Natural killer cell (primary cell): ENCODE results near the gene IL13RA2. TPM values are rescaled to one million over a fixed set of nuclear protein-coding genes. Genes with fewer than 3 reads are reported as not detected.

Source experiments
- ATAC-seq, 3 donors: fragments of 150-1000 bp in 2 of 3; fragments of 200-7000 bp in 1 of 3; cut with Tn5 transposase; 1 replicate in 1 of 3; 2 replicates in 2 of 3; pipeline ENCODE4 v1.10.0; 2021; ENCODE audit warnings: mild to moderate bottlenecking in 2 of 3, moderate library complexity in 2 of 3
- DNase-seq, 2 donors: peaks; one replicate each; pipeline versions ENCODE4 v3.0.0 to v3.0.0-alpha.2; 2013 to 2021; ENCODE audit warnings: mixed read lengths in 1 of 2
- H3K27ac ChIP-seq: one replicate; pipeline ENCODE4 v1.5.1; 2013; ENCODE audit warnings: mild to moderate bottlenecking, low read length
- H3K27me3 ChIP-seq: one replicate; pipeline ENCODE4 v1.6.1; 2013; ENCODE audit warnings: low read length; ENCODE audit not compliant: control insufficient read depth, insufficient read depth
- H3K36me3 ChIP-seq: one replicate; pipeline ENCODE4 v1.6.1; 2013; ENCODE audit warnings: low read length; ENCODE audit not compliant: control insufficient read depth, insufficient read depth
- H3K4me1 ChIP-seq: one replicate; pipeline ENCODE4 v1.6.1; 2013; ENCODE audit warnings: low read length; ENCODE audit not compliant: control insufficient read depth, insufficient read depth
- H3K4me3 ChIP-seq: one replicate; pipeline ENCODE4 v1.5.1; 2013; ENCODE audit warnings: low read length
- H3K9me3 ChIP-seq: one replicate; pipeline ENCODE4 v1.6.1; 2013; ENCODE audit warnings: low read length; ENCODE audit not compliant: control insufficient read depth, insufficient read depth
- H3K27ac Mint-ChIP-seq, 2 donors: one replicate each; pipeline ENCODE4 v1.8.0; 2022; ENCODE audit warnings: mild to moderate bottlenecking in 2 of 2, mixed read lengths in 2 of 2, moderate library complexity in 1 of 2
- H3K27me3 Mint-ChIP-seq, 2 donors: one replicate each; pipeline ENCODE4 v1.8.0; 2022; ENCODE audit warnings: low read depth in 2 of 2, mixed read lengths in 2 of 2
- H3K36me3 Mint-ChIP-seq: one replicate; pipeline ENCODE4 v1.8.0; 2022; ENCODE audit warnings: mixed read lengths
- H3K4me1 Mint-ChIP-seq, 2 donors: one replicate each; pipeline ENCODE4 v1.8.0; 2022; ENCODE audit warnings: mixed read lengths in 2 of 2
- H3K4me3 Mint-ChIP-seq: one replicate; pipeline ENCODE4 v1.8.0; 2022; ENCODE audit warnings: mild to moderate bottlenecking, moderate library complexity, mixed read lengths
- H3K9me3 Mint-ChIP-seq, 2 donors: one replicate each; pipeline ENCODE4 v1.8.0; 2022; ENCODE audit warnings: mixed read lengths in 2 of 2
- WGBS: methylation state at CpG from one replicate; pipeline ENCODE4 v1.1.7; 2013; ENCODE audit warnings: missing lambda C conversion rate; ENCODE audit not compliant: insufficient coverage; 5-methylcytosine and 5-hydroxymethylcytosine counted together
- intact Hi-C: fragments of 100-400 bp; cut with micrococcal nuclease; formaldehyde crosslinking; loops from one replicate; pipeline ENCODE4 v1.14.2; 2022
- total RNA-seq, 4 donors: library from RNA; stranded (reverse); fragments of 120-200 nt in 1 of 4; gene quantifications; one replicate each; pipeline versions ENCODE4 v1.2.3 to v1.2.4, GENCODE V29; 2013 to 2022
- TF ChIP-seq, protein P1 (sequence below): fragments of 200-600 bp; IDR thresholded peaks from one replicate; pipeline ENCODE4 v1.8.0; 2022; ENCODE audit warnings: antibody characterized with exemption

The IL13RA2 gene
- total RNA-seq, 3 donors from 2014 or later (not counting 1 experiment from before 2014, with no cell fraction given) = not detected

DNA sequence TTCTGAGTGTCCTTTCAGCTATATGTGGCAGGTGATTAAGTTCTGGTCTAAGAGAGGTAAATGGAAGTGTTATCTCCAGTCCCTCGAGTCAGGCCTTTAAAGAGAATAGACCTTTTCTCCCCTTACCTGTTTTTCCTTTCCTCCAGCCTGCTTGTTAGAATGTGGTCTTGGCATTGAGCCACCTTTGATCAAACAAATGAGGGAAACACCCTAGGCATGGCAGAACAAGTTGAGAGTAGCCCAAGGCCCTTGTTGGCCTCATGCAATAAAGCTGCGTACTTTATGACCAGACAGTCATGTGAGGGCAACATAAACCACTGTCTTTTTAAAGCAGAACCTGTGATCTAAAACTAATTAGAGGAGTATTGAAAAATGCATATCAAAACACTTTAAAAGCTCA is 13.2 kb upstream of the IL13RA2 start:
- no peaks in the 10 kb centered on the region for H3K9me3 ChIP-seq

DNA sequence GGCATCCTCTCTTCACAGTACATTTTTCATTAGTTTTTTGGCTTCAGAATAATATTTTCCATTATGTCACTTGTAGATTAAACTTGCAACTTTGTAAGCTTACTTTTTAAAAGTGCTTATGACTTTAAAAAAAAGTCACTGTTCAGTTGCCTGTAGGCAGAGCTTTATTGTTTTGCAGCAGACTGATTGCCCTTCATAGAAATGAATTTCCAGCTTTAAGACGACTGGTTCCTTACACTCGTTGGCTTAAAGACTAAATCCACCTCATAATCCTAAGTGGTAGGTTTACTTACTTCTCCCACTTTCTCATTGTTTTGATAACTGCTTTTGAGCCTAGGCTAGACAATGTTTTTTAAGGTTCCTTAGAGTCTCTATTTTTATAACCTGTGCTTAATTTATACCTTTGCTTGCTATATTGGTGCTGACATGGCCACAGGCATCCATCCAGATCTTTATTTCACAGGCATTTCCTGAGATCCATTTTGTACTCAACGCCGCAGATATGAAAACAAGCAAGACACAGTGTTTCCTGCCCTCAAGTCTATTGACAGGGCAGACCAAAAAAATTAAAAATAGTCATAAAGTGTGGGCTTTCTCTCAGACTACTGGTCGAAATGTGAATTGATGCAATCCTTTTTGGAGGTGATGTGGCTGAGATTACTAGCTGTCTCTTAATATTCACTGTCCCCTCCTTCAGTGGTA is 12.6 kb upstream of the IL13RA2 start:
- no peaks in the 10 kb centered on the region for H3K27me3 ChIP-seq
- TF ChIP-seq, protein P1, sequence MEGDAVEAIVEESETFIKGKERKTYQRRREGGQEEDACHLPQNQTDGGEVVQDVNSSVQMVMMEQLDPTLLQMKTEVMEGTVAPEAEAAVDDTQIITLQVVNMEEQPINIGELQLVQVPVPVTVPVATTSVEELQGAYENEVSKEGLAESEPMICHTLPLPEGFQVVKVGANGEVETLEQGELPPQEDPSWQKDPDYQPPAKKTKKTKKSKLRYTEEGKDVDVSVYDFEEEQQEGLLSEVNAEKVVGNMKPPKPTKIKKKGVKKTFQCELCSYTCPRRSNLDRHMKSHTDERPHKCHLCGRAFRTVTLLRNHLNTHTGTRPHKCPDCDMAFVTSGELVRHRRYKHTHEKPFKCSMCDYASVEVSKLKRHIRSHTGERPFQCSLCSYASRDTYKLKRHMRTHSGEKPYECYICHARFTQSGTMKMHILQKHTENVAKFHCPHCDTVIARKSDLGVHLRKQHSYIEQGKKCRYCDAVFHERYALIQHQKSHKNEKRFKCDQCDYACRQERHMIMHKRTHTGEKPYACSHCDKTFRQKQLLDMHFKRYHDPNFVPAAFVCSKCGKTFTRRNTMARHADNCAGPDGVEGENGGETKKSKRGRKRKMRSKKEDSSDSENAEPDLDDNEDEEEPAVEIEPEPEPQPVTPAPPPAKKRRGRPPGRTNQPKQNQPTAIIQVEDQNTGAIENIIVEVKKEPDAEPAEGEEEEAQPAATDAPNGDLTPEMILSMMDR = no peak
- no peak overlapping the region for H3K27ac ChIP-seq
- no peak for ATAC-seq
- intact Hi-C loops = no loop called here
- 10% methylated on average over 2 of the region's 5 CpGs for WGBS
- H3K9me3 ChIP-seq = no peaks in the 10 kb centered on the region
- H3K36me3 Mint-ChIP-seq = no peaks in the 10 kb centered on the region
- DNase-seq = no peak
- no peaks in the 10 kb centered on the region for H3K4me1 ChIP-seq
- H3K9me3 Mint-ChIP-seq = peaks cover 0 to 2% of the 10 kb centered on the region in 2 donors
- H3K4me1 Mint-ChIP-seq = no peaks in the 10 kb centered on the region
- no peaks in the 10 kb centered on the region for H3K36me3 ChIP-seq
- no peak overlapping the region for H3K4me3 ChIP-seq
- H3K4me3 Mint-ChIP-seq = no peak overlapping the region
- H3K27ac Mint-ChIP-seq = no peak overlapping the region
- H3K27me3 Mint-ChIP-seq = no peaks in the 10 kb centered on the region

More for the DNA sequence above, 13.2 kb upstream of the IL13RA2 start:
- WGBS = 86% methylated on average over 1 of the region's 2 CpGs
- Mint-ChIP-seq H3K27ac (no peak overlapping the region), H3K4me1 (no peaks in the 10 kb centered on the region), H3K4me3 (no peak overlapping the region), H3K27me3 (no peaks in the 10 kb centered on the region), H3K36me3 (no peaks in the 10 kb centered on the region), H3K9me3 (peaks cover 0 to 2% of the 10 kb centered on the region in 2 donors)
- Histone ChIP-seq H3K36me3 (no peaks in the 10 kb centered on the region), H3K4me1 (no peaks in the 10 kb centered on the region), H3K27me3 (no peaks in the 10 kb centered on the region), H3K4me3 (no peak overlapping the region), H3K27ac (no peak overlapping the region)
- TF ChIP-seq, protein P1 = no peak
- no peak for ATAC-seq
- DNase-seq = no peak
- intact Hi-C loops = no loop called here

DNA sequence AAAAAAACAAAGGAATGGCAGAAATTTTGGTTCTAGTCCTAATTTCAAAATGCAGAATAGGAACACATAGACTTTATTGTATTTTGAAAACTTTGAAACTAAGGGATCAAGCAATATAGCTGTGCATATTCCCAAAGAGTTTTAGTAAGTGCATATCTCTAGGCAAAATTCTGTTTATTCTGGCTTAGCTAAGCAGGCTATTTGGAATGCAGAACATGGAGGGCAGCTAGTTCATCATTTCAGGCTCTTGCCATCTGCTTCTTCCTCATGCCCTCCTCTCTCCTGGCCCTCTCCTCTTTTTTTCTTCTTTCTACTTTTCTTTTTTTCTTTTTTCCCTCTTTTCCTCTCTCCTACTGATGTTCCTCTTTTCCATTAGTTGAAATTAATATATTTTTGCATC is 12.0 kb upstream of the IL13RA2 start:
- no peak for ATAC-seq
- no peak overlapping the region for H3K4me3 Mint-ChIP-seq
- no peak for DNase-seq
- intact Hi-C loops = no loop called here
- no peak overlapping the region for H3K27ac ChIP-seq
- no peaks in the 10 kb centered on the region for H3K4me1 Mint-ChIP-seq
- H3K4me3 ChIP-seq = no peak overlapping the region
- no peaks in the 10 kb centered on the region for H3K4me1 ChIP-seq
- H3K27me3 Mint-ChIP-seq = no peaks in the 10 kb centered on the region
- H3K9me3 Mint-ChIP-seq = peaks cover 0 to 2% of the 10 kb centered on the region in 2 donors
- TF ChIP-seq, protein P1 = no peak
- H3K27me3 ChIP-seq = no peaks in the 10 kb centered on the region
- no peak overlapping the region for H3K27ac Mint-ChIP-seq
- H3K36me3 ChIP-seq = no peaks in the 10 kb centered on the region
- H3K36me3 Mint-ChIP-seq = no peaks in the 10 kb centered on the region
- no peaks in the 10 kb centered on the region for H3K9me3 ChIP-seq

DNA sequence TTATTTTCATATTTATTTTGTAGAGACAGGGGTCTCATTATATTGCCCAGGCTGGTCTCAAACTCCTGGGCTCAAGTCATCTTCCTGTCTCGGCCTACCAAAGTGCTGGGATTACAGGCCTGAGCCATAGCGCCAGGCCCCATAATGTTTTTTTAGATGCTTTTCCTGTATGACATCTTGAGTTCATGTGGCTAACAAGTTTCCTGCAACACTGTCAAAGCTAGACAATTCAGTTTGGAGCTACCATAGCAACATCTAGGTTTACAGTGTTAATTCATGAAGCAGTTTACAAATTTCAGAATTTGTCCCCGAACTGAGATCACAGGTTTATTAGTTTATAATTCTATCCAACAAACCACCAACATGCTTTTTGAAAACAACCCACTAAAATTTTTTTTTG is 6.4 kb upstream of the IL13RA2 start:
- ATAC-seq (no peak), DNase-seq (no peak)
- Mint-ChIP-seq H3K36me3 (no peaks in the 10 kb centered on the region), H3K4me1 (no peaks in the 10 kb centered on the region), H3K4me3 (no peak overlapping the region), H3K27me3 (peaks cover 0 to 8% of the 10 kb centered on the region in 2 donors), H3K27ac (no peak overlapping the region), H3K9me3 (no peaks in the 10 kb centered on the region)
- no peaks in the 10 kb centered on the region for H3K27me3 ChIP-seq
- no peaks in the 10 kb centered on the region for H3K4me1 ChIP-seq
- intact Hi-C loops = no loop called here
- H3K27ac ChIP-seq = no peak overlapping the region
- H3K9me3 ChIP-seq = no peaks in the 10 kb centered on the region
- H3K4me3 ChIP-seq = no peak overlapping the region
- TF ChIP-seq, protein P1 = no peak
- WGBS = 71% methylated on average over 3 of the region's 3 CpGs
- H3K36me3 ChIP-seq = no peaks in the 10 kb centered on the region
